Spleen (tissue), 7 donors: ENCODE measurements around the gene ZFP57.

ENCODE experiments used
- CTCF ChIP-seq, 11 experiments: fragments of 200-600 bp in 7 of 11; fragments of 450-650 bp in 4 of 11; sonication (generic) in 4 of 11; IDR thresholded peaks in 8 of 11; conservative IDR thresholded peaks in 3 of 11; 1 replicate in 7 of 11; 2 replicates in 4 of 11; pipeline versions ENCODE4 v1.4.0 to v1.8.0; 2016 to 2021; ENCODE audit warnings: antibody characterized with exemption in 11 of 11, inconsistent platforms in 4 of 11, mild to moderate bottlenecking in 1 of 11
- POLR2A ChIP-seq, 3 donors: fragments of 450-650 bp; IDR thresholded peaks; one replicate each; pipeline ENCODE4 v1.5.1; 2017; ENCODE audit warnings: antibody characterized with exemption in 3 of 3, mild to moderate bottlenecking in 1 of 3
- POLR2AphosphoS5 ChIP-seq, 3 donors: sonication (generic); formaldehyde crosslinking; IDR thresholded peaks; one replicate each; pipeline ENCODE4 v1.5.1; 2017; ENCODE audit warnings: antibody characterized with exemption in 3 of 3
- donor health status: DM: no; HTN: no; CAD: no; lungs with moderate emphysema.
- donor health status: DM: no; HTN: no; CAD: no.
- donor health status: DM: no; HTN: no; CAD: no.

- TF ChIP-seq CTCF (IDR thresholded peaks at IDR 0.05 in 8 of 11, conservative IDR thresholded peaks at IDR 0.05 in 3 of 11) (no peak), POLR2A (IDR thresholded peaks at IDR 0.05) (no peak), POLR2AphosphoS5 (IDR thresholded peaks at IDR 0.05) (peak in 1 of 3 donors; percentile 45)
Observed at GRCh38 chr6:29726571-29727194, 45.7 kb upstream of the ZFP57 start.
